Glomerular endothelial cell (primary cell): Measurements from ENCODE around the gene RILPL1. TPM values are rescaled to one million over a fixed set of nuclear protein-coding genes. Genes with fewer than 3 reads are reported as not detected.
"Not testable (repeated sequence)": the region's sequence is repeated elsewhere in the genome, so short reads cannot be mapped to it uniquely, and the experiment has no call there.

Experiments
- DNase-seq: peaks from one replicate; pipeline ENCODE4 v3.0.0-alpha.2; 2011; ENCODE audit warnings: low read depth, low spot score; ENCODE audit errors: extremely low read depth
- total RNA-seq: library from RNA; depleted of rRNA; stranded (reverse); fragments of >200 nt; gene quantifications from 2 replicates; pipeline ENCODE4 v1.2.3, GENCODE V29; 2015

RILPL1 gene
- total RNA-seq, 1 donor from 2014 or later: 42.2 TPM

DNA sequence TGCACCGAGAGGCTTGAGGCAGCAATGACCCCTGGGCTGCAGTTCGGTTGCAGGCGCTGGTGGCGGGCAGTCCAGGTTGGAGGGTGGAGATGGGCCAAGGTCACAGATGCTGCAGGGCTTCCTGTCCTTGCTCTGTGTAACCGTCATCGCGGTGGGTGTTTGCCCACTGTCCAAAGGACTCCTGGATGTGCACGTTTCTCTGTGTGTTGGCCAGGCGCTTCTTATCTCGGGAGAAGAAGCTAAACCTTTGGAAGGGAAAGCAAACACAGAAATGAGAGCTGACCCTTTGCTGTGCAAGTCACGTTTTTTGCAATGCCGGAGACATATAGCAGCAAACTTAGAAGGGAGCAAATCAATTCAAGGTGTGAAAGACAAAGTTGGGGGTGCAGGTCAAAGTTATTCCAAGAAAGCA lies 61.1 kb downstream of the RILPL1 start:
- no peak for DNase-seq

DNA sequence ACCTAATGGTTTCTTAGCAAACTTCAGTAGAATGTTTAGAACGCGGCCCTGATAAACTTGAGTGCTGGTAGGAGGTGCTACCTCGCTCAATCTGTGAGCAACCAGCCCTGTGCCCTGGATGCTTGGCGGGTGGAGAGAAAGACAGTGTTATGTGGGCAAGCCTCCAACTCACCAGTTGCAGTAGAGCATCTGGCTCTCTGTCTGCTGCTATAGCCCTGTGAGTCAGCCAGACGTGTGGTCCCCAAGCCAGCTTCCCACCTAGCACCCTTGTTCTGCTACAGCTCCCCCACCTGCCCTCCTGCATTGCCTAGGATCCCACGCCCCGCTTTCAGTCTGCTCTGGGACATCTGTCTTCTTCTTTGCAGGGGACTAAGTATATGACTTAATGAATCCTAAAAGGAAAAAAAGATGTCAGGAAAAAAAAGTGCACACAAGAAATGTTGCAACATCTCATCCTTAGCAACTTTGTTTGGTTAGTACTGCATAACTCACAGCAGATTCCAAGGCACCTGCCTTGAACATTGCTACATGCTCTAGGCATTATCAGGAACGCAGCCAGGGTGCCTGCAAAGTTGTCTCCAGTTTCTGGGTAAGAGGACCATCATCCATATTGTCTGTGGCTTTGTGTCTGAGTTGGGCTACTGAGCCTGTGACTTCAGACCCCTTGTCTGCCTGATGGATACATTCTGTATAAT lies 62.0 kb downstream of the RILPL1 start:
- DNase-seq: no peak

DNA sequence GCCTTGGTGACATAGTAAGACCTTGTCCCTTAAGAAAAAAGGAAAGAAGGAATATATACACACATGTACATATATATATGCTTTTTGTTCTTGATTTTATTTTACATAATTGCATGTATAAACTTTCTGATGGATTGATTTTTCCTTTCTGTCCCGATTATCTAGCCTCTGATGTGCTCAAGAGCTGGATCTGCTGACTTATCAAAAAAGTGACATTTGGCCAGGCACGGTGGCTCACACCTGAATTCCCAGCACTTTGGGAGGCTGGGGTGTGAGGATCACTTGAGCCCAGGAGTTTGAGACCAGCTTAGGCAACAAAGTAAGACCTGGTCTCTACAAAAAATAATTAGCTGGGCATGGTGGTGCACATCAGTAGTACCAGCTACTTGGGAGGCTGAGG lies 63.5 kb downstream of the RILPL1 start:
- DNase-seq: no peak

DNA sequence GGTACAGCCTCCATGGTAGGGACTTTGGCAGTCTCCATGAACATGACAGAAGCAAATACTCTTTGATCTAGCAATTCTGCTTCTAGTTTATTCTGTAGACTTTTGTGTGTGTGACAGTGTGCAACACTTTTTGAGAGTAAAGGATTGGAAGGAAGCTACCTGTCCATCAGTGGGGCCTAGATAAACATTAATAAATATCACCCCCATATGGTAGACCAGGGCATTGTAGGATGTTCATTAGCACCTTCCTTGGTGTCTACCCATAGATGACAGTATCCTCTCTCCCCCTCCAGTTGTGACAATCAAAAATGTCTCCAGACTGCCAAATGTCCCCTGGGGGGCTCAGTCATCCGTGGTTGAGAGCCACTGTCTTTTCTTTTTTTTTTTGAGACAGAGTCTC lies 64.7 kb downstream of the RILPL1 start:
- DNase-seq: no peak

DNA sequence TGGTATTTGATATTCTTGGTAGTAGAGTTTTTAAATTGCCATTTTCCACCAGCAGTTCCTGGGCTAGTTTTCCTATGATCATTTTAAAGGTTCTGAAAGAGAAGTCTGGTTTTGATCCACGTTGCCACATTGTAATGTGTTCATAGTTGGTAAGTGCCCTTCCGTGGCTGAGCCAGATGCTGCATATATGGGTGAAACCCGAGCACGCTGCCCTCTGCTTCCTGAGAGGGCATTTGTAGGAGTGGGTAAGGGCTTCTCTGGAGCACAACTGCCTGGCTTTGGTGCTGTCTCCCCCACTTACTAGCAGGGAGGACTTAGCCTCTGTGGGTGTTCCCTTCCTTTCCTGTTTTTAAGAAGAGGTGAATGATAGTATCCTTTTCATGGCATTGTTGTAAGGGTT lies 68.4 kb downstream of the RILPL1 start:
- DNase-seq: no peak

DNA sequence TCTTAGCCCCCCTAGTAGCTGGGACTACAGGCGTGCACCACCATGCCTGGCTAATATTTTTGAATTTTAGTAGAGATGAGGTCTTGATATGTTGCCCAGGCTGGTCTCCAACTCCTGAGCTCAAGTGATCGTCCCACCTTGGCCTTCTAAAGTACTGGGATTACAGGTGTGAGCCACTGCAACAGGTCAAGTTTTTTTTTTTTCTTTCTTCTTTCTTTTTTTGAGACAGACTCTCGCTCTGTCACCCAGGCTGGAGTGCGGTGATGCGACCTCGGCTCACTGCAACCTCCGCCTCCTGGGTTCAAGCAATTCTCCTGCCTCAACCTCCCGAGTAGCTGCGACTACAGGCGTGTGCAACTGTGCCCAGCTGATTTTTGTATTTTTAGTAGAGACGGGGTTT lies 70.3 kb downstream of the RILPL1 start:
- not testable (repeated sequence) for DNase-seq

DNA sequence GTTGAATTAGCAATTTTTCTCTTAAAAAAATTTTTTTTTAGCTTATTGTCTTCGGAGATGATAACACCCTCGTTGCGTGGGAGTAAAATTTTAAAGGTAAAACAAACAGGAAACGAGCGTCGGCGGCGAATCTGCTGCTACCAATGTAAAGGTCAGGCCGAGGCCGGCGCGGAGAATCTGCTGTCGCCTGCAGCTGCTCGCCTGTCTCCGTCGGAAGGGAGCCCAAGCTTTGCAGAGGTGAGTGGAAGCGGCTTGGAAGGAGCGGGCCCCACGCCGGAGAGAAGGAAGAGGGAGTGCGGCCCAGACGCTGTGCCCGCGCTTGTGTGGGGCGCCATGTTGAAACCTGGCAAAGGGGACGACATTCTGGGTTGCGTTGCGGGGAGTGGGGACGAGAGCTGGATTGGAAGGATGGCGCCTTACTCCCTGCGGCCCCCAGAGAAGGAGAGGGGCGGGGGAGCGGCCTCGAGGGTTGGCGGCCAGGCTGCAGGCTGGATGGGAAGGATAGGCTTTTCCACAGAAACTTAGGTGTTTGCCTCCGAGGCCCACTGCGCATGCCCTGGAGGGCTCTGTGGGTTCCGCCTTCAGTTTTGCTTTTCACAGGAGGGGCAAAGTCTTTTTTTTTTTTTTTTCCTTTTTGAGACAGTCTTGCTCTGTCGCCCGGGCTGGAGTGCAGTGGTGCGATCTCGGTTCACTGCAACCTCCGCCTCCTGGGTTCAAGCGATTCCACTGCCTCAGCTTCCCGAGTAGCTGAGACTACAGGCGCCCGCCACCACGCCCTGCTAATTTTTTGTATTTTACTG lies 75.3 kb downstream of the RILPL1 start, which contains the start of gene SNRNP35:
Gene SNRNP35, plus strand, starts transcription at position 160 of the 800 bp plus-strand sequence. CDS start 7,402 bp downstream, outside the sequence.
- DNase-seq: no peak

DNA sequence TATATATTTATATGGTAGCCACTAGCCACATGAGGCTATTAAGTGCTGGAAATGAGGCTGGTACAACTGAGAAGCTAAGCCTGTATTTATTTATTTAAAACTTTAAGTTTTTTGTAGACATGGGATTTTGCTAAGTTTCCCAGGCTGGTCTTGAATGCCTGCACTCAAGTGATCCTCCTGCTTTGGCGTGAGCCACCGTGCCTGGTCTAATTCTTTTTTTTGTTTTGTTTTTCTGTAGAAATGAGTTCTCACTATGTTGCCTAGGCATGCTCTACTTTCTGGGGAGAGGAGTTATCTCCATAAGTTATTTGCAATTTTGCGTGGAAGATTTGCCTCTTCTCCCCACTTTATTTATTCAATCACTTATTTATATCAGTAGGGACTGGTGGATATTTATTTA lies 80.4 kb downstream of the RILPL1 start:
- DNase-seq: no peak

DNA sequence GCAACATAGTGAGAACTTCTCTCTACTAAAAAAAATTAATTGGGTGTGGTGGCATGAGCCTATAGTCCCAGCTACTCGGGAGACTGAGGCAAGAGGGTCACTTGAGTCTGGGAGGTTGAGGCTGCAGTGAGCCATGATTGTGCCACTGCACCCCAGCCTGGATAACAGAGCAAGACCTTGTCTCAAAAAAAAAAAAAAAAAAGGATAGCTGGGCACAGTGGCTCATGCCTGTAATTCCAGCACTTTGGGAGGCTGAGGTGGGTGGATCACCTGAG lies 81.3 kb downstream of the RILPL1 start:
- DNase-seq: not testable (repeated sequence)

DNA sequence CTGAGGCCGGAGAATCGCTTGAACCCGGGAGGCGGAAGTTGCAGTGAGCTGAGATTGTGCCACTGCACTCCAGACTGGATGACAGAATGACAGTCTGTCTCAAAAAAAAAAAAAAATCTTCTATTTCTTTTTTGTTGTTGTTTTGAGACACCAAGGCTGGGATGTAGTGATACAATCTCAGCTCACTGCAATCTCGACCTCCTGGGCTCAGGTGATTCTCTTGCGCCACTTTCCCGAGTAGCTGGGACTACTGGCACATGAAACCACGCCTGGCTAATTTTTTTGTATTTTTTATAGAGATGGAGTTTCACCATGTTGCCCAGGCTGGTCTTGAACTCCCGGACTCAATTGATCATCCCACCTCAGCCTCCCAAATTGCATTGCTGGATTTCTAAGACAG lies 82.9 kb downstream of the RILPL1 start:
- DNase-seq: no peak

DNA sequence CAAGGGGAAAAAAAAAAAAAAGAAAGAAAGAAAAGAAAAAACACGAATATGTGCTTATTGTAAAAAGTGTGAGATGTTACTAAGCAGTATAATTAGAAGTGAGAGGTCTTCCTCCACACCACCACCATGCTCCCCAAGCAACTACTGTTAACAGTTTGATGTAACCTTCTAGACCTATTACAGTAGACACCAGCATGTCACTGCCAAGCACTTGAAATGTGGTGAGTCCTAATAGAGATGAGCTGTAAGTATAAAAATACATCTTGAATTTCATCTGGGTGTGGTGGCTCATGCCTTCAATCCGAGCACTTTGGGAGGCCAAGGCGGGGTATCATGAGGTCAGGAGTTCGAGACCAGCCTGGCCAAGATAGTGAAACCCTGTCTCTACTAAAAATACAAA lies 83.7 kb downstream of the RILPL1 start:
- no peak for DNase-seq

DNA sequence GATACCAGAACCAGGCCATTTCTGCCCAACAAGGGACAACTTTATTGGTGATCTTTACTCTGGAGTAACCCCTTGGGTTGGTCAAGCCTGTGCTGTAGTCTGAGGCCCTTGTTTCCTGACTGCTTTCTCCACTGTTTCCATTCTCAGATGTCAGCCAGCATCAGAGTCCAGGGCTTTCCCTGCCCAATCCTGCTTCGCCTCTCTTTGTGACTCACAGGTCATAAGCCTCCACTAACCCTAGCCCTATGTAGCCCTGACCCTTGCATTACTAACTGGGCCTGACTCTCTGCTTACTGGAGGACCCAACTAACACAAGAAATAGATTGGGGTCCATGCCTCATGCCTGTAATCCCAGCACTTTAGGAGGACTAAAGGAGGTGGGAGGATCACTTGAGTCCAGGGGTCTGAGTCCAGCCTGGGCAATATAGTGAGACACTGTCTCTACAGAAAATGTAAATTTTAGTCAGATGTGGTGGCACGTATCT lies 84.2 kb downstream of the RILPL1 start:
- DNase-seq: no peak

DNA sequence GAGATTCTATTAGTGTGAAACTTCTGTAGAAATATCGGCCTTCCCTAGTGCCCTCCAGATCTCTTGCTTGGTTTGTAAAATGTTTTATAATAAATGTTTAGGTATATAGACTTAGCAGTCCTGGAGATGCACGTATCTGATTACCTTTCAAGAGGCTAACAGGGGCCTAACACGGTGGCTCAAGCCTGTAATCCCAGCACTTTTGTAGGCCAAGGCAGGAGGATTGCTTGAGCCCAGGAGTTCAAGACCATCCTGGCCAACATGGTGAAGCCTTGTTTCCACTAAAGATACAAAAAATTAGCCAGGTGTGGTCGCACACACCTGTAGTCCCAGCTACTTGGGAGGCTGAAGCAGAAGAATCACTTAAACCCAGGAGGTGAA lies 87.2 kb downstream of the RILPL1 start:
- DNase-seq: no peak

DNA sequence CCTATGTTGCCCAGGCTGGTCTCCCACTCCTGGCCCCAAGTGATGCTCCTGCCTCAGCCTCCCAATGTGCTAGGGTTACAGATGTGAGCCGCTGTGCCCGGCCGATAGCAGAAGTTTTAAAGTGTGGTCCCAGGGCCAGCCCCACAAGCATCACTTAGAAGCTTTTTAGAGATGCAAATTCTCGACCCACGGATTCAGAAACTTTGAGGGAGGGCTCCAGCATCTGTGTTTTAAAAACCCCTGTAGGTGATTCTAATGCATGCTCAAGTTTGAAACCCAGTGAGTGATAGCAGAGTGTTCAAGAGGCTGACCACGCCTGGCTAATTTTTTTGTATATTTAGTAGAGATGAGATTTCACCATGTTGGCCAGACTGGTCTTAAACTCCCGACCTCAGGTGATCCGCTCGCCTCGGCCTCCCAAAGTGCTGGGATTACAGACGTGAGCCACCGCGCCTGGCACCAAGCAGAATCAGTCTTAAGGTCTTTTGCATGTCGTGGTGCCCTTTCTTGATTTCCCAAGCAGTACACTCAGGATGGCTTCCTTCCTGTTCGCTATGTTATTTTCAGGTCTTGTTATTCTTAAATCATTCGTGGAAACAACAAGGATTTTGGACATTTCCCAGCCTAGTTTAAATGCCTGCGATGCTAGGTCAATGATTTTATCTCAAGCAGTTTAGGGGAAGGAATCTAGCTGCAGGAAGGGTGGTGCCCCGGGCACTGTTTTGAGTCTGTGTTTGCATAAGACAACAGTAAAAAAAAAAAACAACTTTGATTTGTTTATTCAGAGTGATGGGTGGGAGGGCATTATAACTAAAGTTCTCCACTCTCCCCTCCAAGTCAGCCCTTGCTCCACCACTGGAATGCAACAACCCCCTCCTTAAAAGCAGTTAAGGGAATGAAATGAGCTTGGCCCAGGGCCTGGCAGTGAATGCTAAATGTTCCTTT lies 87.9 kb downstream of the RILPL1 start:
- peak; percentile 87 for DNase-seq

DNA sequence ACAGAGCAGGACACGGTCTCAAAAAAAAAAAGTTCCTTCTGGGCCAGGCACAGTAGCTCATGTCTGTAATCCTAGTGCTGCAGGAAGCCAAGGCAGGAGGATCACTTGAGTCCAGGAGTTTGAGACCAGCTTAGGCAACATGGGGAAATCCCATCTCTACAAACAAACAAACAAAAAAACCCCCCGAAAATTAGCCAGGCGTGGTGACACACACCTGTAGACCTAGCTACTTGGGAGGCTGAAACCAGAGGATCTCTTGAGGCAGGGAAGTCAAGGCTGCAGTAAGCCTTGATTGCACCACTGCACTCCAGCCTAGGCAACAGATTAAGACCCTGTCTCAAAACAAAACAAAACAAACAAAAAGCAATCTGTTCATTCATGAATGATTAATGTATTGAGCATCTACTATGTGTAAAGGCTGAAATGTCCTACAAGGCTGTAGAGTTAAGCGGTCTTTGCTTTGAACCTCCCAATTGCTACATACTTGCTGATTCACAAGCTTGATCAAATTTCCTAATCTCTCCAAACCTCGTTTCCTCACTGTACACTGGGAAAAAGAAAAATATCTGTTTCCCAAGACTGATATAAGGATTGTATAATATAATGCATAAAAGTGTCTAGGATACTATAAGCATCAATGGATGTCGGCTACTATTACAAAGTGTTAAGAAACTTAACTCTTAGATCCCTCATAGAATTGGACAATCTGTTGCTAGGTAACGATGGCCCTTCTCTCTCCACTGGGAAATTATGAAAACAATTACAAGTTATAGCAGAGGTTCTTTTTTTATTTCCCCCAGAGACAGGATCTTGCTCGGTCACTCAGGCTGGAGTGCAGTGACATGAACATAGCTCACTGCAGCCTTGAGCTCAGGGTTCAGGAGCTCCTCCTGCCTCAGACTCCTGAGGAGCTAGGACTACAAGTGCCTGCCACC lies 89.2 kb downstream of the RILPL1 start:
- DNase-seq: no peak

DNA sequence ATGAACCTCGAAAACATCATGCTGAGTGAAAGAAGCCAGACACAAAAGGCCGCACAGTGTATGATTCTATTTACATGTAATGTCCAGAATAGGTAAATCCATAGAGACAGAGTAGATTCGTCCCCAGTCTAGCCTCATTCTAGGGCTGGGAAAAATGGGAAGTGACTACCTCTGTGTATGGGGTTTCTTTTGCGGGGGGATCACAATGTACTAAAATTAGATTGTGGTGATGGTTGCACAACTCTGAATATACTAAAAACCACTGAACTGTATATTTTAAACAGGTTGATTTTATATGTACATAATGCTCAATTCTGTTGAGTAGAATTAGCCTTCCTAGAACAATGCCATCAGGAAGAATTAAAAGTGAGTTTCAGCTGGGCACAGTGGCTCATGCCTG lies 90.7 kb downstream of the RILPL1 start:
- no peak for DNase-seq

DNA sequence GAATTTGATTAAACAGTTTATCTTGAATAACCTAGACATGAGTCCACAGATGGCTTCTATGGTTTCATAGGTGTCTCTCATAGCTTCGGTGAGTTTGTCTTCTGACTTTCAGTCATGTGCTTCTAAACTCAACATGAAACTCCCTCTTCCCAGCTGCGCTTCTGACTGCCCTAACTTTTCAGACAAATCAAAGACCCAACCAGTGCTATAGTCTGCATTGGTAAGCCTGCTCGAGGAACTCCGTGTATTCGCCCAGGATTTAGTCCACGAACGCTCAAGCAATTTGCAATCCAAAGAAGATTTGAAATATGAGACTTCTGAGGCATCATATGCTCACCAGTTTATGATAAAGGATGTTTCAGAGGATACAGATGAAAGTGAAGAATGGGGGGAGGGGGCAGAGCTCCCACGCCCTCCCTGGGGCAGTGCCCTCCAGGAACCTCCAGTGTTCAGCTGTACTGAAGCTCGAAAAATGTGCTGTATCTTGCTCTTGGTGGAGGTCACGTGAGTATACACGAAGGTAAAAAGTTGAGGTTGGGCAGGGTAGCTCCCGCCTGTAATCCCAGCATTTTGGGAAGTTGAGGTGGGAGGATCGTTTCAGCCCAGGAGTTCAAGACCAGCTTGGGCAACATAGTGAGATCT lies 91.9 kb downstream of the RILPL1 start:
- DNase-seq: no peak

DNA sequence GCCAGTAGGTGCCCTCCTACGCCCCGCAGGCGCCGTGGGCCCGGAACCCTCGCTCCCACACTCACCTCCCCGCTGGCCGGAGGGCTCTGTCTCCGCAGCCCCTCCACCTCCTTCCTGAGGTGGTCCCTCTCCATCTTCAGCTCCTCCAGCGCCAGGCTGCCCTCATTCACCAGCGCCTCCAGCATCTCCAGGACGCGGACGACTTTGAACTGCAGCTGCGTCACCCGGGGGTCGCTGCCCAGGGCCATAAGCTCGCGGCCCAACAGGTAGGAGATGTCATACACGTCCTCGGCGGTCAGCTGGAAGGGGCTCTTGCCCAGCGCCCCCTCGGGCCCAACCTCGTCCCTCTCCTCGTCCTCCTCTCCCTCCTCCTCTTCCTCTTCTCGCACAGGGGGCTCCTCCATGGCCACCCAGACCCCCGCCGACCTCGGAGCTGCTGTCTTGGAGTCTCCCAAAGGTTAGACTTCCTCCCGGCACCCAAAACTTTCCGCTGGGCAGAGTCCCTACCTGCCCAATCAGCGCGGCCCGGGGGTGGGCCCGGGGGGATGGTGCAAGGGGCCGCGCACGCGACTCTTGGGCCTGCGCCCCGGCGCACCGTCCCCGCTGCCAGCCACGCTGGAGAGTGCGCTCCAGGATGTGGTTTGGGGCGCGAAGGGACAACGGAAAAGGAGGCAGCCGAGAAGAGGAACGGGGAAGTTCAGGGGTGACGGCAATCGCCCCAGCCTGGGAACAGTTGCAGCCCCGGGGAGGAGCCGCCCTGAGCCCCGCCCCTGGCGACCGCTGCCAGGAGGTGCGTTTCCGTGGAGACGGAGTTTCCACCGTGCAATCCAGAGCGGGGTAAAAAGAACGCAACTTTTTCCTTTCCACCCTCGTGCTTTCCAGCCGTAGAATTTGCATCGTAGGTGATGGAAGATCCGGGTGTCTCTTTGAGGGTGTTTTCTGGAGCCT lies 97.2 kb downstream of the RILPL1 start, which contains the start of gene RILPL2:
Gene RILPL2, minus strand, starts transcription at position 668 of the 948 bp plus-strand sequence. Its CDS starts 264 bp downstream, at position 404.
- DNase-seq: no peak
